Limb (tissue), 2 donors: ENCODE measurements around the gene NDUFAF3.
"Not testable (repeated sequence)": the region's sequence is repeated elsewhere in the genome, so short reads cannot be mapped to it uniquely, and the experiment has no call there.

ENCODE experiments used
- DNase-seq, 2 donors: peaks; one replicate each; pipeline ENCODE4 v3.0.0-alpha.2; 2016; ENCODE audit errors: extremely low spot score in 2 of 2

Gene NDUFAF3

GRCh38 chr3:48999085-48999858, 22.6 kb upstream of the NDUFAF3 start:
- DNase-seq, result no peak

- DNase-seq, result no peak
Measured at GRCh38 chr3:49001155-49001554, 20.8 kb upstream of the NDUFAF3 start.

- no peak for DNase-seq
Measured at GRCh38 chr3:49004352-49005302, 17.3 kb upstream of the NDUFAF3 start.

- no peak for DNase-seq
Measured at GRCh38 chr3:49005303-49005680, 16.6 kb upstream of the NDUFAF3 start.

- DNase-seq, result no peak
Measured at GRCh38 chr3:49005998-49006397, 15.9 kb upstream of the NDUFAF3 start.

GRCh38 chr3:49006408-49007067, 15.4 kb upstream of the NDUFAF3 start:
- DNase-seq, result no peak

GRCh38 chr3:49007068-49007770, 14.7 kb upstream of the NDUFAF3 start, which contains the start of gene WDR6:
Gene WDR6 (plus strand): TSS chr3:49007391. CDS start chr3:49007432, 41 bp downstream.
- DNase-seq, result peak; percentile 95 to 97

- peak; percentile 77 to 92 for DNase-seq
Measured at GRCh38 chr3:49007771-49008528, 14.0 kb upstream of the NDUFAF3 start.

GRCh38 chr3:49008627-49009026, 13.3 kb upstream of the NDUFAF3 start:
- DNase-seq, result not testable (repeated sequence)

GRCh38 chr3:49009396-49009795, 12.5 kb upstream of the NDUFAF3 start:
- DNase-seq, result no peak

GRCh38 chr3:49012441-49013017, 9.4 kb upstream of the NDUFAF3 start:
- no peak for DNase-seq

- no peak for DNase-seq
Measured at GRCh38 chr3:49013113-49013737, 8.7 kb upstream of the NDUFAF3 start.

GRCh38 chr3:49013738-49014660, 7.9 kb upstream of the NDUFAF3 start:
- DNase-seq, result no peak

- DNase-seq, result no peak
Measured at GRCh38 chr3:49015072-49015471, 6.8 kb upstream of the NDUFAF3 start.

- DNase-seq, result no peak
Measured at GRCh38 chr3:49015765-49016164, 6.2 kb upstream of the NDUFAF3 start.

- DNase-seq, result no peak
Measured at GRCh38 chr3:49016414-49017228, 5.3 kb upstream of the NDUFAF3 start.

- no peak for DNase-seq
Measured at GRCh38 chr3:49017229-49017970, 4.5 kb upstream of the NDUFAF3 start.
